A204.1 (cell line): ENCODE measurements around the gene ZNF441.
"Not testable (repeated sequence)": the region's sequence is repeated elsewhere in the genome, so short reads cannot be mapped to it uniquely, and the experiment has no call there.

ENCODE experiments used
- FAIRE-seq: peaks from 2 replicates; lab custom pipeline; 2012; peaks lifted over from hg19 to GRCh38; lab: Jason Lieb, UNC

The ZNF441 gene

DNA sequence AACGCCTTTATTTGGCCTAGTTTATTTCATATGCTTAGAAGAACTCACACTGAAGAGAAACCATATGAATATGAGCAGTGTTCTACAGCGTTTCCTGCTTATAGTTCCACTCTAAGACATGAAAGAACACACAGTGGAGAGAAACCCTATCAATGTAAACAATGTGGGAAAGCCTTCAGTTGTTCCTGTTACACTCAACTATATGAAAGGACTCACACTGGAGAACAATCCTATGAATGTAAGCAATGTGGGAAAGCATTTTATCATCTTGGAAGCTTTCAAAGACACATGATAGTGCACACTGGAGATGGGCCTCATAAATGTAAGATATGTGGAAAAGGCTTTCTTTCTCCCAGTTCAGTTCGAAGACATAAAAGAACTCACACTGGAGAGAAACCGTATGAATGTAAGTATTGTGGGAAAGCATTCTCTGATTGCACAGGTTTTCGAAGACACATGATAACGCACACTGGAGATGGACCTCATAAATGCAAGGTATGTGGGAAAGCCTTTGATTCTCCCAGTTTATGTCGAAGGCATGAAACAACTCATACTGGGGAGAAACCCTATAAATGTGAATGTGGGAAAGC is 13.7 kb downstream of the ZNF441 start:
- no peak for FAIRE-seq

DNA sequence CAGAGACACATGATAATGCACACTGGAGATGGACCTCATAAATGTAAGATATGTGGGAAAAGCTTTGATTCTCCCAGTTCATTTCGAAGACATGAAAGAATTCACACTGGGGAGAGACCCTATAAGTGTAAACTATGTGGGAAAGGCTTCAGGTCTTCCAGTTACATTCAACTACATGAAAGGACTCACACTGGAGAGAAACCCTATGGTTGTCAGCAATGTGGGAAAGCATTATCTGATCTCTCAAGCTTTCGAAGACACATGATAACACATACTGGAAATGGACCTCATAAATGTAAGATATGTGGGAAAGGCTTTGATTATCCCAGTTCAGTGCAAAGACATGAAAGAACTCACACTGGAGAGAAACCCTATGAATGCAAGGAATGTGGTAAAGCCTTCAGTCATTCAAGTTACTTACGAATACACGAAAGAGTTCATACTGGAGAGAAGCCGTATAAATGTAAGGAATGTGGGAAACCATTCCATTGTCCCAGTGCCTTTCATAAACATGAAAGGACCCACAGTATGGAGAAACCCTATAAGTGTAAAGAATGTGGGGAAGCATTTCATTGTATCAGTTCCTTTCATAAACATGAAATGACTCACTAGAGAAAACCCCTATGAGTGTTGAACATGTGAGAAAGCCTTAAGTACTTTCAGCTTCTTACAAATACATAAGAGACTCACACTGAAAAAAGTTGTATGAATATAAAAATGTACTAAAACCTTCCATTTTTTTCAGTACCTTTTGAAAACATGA is 14.7 kb downstream of the ZNF441 start:
- FAIRE-seq, result no peak

DNA sequence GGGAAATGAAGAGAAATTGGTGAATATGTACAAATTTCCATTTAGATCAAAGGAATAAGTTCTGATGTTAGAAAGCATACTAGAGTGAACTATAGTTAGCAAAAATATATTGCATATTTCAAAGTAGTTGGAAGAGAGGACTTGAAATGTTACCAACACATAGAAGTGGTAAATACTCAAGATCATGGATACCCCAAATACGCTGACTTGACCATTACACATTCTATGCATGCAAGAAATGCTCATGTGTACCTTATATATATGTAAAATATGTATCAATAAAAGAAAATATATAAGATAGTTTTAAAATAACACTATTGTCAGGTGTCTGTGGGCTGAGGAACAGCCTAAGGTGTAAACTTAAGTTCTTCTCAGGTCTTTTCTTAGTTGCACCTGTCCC is 17.0 kb downstream of the ZNF441 start:
- no peak for FAIRE-seq

DNA sequence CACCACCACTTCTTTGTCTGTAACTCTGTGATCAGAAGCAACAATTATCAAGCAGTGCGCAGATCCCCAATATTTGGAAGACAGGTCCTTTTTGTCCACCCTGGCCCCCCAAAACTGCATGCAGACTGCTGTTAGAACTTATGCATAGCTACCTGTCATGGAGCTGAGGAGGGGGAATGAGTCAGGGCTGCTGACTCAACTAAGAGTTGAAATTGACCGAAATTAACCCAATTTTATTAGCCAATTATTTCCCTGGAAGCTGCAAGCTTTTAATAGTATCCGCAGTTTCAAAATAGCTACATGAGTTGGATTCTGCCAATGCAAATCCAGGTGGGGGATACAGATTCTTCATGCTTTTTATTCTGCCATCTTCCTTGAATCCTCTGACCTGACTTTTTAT is 17.6 kb downstream of the ZNF441 start:
- FAIRE-seq, result no peak

DNA sequence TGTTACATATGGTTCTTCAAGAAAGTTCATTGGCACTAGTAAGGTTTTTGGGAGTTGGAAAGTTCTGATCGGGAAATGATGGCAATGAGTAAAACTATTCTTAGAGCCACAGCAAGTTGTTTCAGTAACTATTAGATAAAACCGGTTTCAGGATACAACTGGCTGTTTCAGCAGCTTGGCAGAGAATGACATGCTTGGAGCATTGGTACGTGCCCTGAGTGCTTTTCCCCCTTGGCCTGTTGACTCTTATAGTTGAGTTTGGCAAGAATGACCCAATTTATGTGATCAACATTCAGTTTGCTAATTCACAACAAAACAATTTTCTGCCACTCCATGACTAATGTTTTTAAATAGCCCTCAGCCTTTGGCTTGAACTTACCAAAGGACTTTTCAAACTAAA is 20.7 kb downstream of the ZNF441 start:
- FAIRE-seq, result no peak

DNA sequence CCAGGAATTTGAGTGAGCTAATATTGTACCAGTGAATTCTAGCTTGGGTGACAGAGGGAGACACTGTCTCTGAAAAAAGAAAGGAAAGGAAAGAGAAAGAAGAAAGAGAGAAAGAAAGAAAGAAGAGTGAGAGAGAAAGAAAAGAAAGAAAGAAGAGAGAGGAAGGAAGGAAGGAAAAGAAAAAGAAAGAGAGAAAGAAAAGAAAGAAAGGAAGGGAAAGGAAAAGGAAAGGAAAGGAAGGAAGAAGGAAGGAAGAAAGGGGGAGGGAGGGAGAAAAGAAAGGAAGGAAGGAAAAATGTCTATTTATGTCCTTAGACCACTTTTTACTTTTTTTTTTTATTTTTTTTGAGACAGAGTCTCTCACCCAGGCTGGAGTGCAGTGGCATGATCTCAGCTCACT is 26.1 kb downstream of the ZNF441 start:
- FAIRE-seq, result no peak

DNA sequence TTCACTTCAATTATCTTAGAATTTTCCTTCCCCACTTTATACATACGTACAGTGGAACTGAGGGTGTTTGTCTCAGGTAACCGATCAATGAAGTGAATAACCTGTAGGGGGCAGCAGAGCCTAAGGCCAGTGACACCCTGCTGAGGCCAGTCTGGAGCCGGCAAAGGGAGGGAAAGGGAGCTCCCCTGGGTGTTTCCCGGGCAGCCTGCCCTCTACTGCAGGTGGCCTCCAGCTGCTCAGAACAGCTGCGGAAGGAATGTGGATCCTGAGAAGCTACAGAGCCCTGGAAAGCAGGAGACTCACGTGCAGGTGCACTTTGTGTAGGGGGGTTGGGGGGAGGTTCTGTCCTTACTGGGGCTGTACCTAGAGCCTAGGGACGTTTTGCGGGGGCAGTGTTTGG is 30.7 kb downstream of the ZNF441 start:
- no peak for FAIRE-seq

DNA sequence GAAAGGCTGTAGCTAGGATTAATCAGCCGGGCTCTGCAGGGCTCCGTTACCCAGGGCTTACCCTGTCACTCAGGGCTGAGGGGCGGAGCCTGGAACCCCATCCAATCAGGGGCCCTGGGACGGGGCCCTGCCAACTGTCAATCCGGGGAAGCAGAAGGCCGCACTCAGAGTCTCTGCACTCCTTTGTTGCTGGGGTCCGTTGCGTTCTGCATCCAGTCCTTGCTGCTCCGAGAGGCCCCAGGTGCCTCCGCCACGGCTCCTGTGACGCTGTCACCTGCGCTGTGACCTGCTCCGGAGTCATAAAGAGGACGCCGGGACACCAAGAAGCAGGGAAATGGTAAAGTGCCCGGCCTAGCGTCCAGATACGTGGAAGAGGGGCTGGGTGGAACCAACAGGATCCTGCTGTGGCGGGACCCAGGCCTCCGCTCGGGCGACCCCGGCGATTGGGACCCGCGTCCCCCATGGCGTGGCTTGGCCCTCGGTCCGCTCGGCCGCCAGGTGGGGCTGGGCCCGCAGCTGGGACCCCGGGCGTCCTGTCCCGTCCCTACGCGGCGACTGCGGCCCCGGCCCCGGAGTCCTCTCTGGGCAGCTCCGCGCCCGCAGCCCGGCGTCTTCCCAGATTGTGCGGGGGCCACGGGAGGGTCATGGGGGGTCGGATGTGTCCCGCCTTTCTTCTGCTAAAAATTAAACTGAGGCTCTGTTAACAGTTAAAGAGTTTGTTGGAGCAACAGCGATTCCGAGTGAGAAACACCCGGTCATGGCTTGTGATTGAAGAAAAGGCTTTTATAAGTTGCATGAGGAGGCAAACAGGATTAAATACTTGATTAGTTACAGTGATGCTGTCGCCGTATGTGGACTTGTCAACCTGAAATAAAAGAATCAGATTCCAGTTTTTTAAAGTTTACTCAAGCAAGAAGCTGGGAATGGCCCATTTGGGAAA is 31.9 kb downstream of the ZNF441 start, which contains the start of gene ZNF491:
Gene ZNF491, plus strand, starts transcription at position 133 of the 940 bp plus-strand sequence. CDS start 7,431 bp downstream, outside the sequence.
- FAIRE-seq, result peak; percentile 14

DNA sequence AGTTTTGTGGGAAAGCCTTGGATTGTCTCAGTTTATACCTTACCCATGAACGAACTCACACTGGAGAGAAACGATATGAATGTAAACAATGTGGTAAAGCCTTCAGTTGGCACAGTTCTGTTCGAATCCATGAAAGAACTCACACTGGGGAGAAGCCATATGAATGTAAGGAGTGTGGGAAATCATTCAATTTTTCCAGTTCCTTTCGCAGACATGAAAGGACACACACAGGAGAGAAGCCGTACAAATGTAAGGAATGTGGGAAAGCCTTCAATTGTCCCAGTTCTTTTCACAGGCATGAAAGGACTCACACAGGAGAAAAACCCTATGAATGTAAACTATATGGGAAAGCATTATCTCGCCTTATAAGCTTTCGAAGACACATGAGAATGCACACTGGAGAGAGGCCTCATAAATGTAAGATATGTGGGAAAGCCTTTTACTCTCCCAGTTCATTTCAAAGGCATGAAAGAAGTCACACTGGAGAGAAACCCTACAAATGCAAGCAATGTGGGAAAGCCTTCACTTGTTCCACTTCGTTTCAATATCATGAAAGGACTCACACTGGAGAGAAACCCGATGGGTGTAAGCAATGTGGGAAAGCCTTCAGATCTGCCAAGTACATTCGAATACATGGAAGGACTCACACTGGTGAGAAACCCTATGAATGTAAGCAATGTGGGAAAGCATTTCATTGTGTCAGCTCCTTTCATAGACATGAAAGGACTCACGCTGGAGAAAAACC is 39.7 kb downstream of the ZNF441 start:
- FAIRE-seq, result no peak

DNA sequence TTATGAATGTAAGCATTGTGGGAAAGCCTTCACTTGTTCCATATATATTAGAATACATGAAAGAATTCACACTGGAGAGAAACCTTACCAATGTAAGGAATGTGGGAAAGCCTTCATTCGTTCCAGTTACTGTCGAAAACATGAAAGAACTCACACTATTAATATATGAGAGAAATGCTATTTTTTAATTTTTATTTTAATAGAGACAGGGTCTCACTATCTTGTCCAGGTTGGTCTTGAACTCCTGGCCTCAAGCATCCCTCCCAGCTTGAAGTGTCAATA is 40.2 kb downstream of the ZNF441 start:
- FAIRE-seq, result no peak

DNA sequence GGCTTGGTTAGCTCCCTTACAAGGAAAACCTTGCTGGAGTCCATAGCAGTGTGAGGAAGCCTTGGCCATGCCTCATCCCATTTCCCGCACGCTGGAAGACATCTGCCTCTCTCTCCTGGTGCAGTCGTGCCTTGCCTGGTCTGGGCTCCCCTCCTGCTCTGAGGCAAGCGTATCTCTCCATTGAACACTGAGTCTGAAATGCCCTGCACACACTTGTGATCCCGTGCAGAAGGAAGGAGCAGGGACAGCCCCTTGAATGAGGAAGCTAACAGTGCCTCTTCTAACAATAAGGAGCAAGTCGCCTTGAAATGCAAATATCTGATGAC is 46.9 kb downstream of the ZNF441 start:
- FAIRE-seq, result no peak

DNA sequence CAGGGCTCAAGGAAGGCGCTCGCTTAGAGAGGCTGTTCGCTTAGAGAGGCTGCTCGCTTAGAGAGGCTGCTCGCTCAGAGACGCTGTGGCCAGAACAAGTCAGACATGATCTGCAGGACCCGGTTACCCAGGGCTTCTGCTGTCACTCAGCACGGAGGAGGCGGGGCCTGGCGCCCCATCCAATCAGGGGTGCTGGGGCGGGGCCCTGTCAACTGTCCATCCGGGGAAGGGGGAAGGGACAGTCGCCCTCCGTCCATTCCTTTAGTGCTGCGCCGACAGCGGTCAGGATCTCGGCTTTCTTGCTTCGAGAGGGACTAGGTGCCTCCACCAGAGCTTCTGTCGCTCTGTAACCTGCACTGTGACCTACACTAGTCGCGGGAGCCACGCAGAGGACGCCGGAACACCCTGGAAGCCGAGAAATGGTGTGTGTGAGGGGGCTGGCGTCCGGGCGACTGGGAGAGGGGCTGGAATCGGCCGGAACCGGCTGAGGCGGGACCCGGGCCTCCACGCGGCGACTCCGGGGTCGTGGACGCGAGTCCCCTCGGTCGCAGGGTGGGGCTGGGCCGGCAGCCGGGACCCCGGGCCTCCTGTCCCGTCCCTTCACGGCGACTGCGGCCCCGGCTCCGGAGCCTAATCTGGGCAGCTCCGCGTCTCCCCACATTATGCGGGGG is 47.4 kb downstream of the ZNF441 start, which contains the start of gene ZNF440:
Gene ZNF440, plus strand, starts transcription at position 245 of the 671 bp plus-strand sequence. Its CDS starts 175 bp downstream, at position 420.
- peak; percentile 68 for FAIRE-seq

DNA sequence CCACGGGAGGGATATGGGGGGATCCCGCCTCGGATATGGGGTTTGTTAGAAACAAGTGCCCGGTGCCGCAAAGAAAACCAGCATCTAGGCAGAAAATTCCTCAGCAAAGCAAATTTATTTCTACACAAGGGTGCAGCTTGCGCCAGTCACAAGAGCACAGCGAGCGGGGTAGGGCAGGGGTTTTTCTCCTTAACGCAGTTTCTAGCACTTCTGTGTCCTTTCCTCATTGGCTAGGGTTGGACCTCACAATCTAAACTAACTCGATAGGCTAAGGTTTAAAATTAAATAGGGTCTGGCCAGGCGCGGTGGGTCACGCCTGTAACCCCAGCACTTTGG is 47.9 kb downstream of the ZNF441 start:
- no peak for FAIRE-seq

DNA sequence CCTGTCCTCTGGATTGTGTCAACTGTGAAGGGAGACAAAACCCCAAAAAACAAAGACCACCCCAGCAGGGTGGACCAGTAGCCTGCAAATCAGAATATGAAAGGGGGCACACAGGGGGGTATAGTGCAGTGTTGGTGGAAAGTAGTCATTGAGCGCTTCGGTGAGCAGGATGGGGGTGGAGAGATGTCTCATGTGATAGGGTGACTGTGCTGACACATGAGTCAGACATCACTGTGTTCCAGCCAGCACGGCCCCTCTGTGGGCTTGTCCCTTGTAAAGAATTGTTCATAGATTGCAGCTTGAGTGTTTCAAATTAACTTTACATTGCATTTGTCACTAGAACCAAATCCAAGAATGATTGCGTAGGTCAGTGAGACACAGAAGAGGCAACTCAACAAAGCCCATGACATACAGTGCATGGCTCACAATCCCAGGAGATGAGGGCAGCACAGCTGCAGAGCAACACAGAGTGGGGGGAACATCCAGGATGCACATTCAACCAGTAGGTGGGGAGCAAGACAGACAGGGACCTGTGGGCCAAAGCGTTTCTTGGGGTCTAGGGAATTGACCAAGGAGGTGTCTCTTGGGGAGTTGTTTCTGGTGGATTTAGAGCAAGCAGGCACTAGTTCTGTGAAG is 54.8 kb downstream of the ZNF441 start:
- no peak for FAIRE-seq

DNA sequence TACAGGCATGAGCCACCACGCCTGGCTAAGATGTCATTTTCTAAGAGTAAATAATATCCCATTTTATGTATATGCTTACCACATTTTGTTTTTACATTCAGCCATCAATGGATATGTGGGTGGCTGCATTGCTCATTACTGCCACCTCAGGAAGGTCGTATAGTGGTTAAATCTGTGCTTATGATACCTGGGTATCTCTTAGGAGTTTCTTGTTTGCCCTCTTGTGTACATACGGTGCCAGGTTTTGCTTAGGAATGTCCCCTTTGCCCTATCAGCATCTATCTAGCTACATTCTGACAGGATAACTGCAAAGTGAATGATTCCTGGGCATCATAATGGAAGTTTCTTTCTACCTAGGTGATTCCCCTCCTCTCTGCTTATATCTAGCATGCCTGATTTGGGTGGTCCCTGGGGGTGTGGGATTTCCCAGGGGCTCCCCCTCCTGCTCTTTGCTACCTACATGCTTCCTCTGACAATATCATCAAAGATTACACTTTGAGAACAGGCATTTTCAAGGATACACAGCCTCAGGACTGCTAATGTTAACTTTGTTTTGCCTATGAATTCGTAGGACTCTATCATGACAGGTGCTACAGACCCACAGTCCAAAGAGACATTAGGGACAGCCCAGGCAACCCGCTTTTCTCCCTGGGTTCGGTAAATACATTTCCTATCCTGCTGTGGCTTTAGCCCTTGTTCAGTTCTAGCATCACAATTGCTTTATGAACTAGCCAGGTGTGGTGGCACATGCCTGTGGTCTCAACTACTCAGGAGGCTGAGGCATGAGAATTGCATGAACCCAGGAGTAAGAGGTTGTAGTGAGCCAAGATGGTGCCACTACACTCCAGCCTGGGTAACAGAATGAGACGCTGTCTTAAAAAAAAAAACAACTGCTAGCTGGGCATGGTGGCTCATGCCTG is 62.4 kb downstream of the ZNF441 start:
- FAIRE-seq, result not testable (repeated sequence)

DNA sequence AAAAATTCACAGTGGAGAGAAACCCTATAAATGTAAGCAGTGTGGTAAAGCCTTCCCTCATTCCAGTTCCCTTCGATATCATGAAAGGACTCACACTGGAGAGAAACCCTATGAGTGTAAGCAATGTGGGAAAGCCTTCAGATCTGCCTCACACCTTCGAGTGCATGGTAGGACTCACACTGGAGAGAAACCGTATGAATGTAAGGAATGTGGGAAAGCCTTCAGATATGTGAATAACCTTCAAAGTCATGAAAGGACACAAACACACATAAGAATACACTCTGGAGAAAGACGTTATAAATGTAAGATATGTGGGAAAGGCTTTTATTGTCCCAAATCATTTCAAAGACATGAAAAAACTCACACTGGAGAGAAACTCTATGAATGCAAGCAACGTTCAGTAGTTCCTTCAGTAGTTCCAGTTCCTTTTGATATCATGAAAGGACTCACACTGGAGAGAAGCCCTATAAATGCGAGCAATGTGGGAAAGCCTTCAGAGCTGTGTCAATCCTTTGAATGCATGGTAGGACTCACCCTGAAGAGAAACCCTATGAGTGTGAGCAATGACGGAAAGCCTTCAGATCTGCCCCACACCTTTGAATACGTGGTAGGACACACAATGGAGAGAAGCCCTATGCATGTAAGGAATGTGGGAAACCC is 65.6 kb downstream of the ZNF441 start:
- no peak for FAIRE-seq

DNA sequence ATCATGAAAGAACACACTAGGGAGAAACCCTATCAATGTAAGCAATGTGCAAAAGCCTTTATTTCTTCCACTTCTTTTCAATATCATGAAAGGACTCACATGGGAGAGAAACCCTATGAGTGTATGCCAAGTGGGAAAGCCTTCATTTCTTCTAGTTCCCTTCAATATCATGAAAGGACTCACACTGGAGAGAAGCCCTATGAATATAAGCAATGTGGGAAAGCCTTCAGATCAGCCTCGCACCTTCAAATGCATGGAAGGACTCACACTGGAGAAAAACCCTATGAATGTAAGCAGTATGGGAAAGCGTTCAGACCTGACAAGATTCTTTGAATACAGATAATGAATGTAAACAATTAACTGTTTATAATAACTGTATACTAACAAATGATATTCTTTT is 66.7 kb downstream of the ZNF441 start:
- FAIRE-seq, result no peak
